CD4-positive, alpha-beta T cell (primary cell): Measurements from ENCODE around the gene GRIN2A. TPM values are rescaled to one million over a fixed set of nuclear protein-coding genes. Genes with fewer than 3 reads are reported as not detected.

Experiments used
- ATAC-seq: fragments of 200-7000 bp; cut with Tn5 transposase; one replicate; pipeline ENCODE4 v1.10.0; 2022; ENCODE audit warnings: mild to moderate bottlenecking; ENCODE audit not compliant: poor library complexity
- CTCF ChIA-PET: fragments of 350-600 bp; sonication (Branson Sonifier 250); formaldehyde crosslinking; loops from one replicate; lab custom pipeline; 2021; ENCODE audit warnings: antibody characterized with exemption, inconsistent platforms; lab: Charles Lee
- POLR2A ChIA-PET: fragments of 350-600 bp; sonication (Branson Sonifier 250); formaldehyde crosslinking; loops from one replicate; lab custom pipeline; 2021; ENCODE audit warnings: antibody characterized with exemption, inconsistent platforms; lab: Charles Lee
- DNase-seq, 14 experiments: peaks; one replicate each; pipeline ENCODE4 v3.0.0-alpha.2; 2013 to 2020; ENCODE audit warnings: mixed read lengths in 2 of 14
- H3K27ac ChIP-seq, 2 donors: one replicate each; pipeline versions ENCODE4 v1.5.1 to v1.7.0; 2013; ENCODE audit warnings: low read length in 2 of 2, low read depth in 1 of 2, mild to moderate bottlenecking in 1 of 2
- H3K27me3 ChIP-seq, 2 experiments: 1 replicate in 1 of 2; 2 replicates in 1 of 2; pipeline versions ENCODE4 v1.6.1 to v1.7.0; 2013; ENCODE audit warnings: low read length in 2 of 2, control low read depth in 1 of 2, mild to moderate bottlenecking in 1 of 2, moderate library complexity in 1 of 2; ENCODE audit not compliant: insufficient read depth in 2 of 2, control insufficient read depth in 1 of 2
- H3K36me3 ChIP-seq: one replicate; pipeline ENCODE4 v1.6.1; 2013; ENCODE audit warnings: low read length, control low read depth; ENCODE audit not compliant: insufficient read depth
- H3K4me1 ChIP-seq: one replicate; pipeline ENCODE4 v1.6.1; 2013; ENCODE audit warnings: low read length, control low read depth; ENCODE audit not compliant: insufficient read depth
- H3K4me3 ChIP-seq: one replicate; pipeline ENCODE4 v1.5.1; 2013; ENCODE audit warnings: mild to moderate bottlenecking, low read length, moderate library complexity
- H3K9me3 ChIP-seq, 2 experiments: 1 replicate in 1 of 2; 2 replicates in 1 of 2; pipeline versions ENCODE4 v1.6.1 to v1.7.0; 2013; ENCODE audit warnings: low read length in 2 of 2, mild to moderate bottlenecking in 2 of 2, control low read depth in 1 of 2, moderate library complexity in 1 of 2; ENCODE audit not compliant: control insufficient read depth in 1 of 2, insufficient read depth in 1 of 2
- H3K27ac Mint-ChIP-seq: one replicate; pipeline ENCODE4 v1.8.0; 2020; ENCODE audit warnings: mixed read lengths
- H3K27me3 Mint-ChIP-seq: one replicate; pipeline ENCODE4 v1.8.0; 2021; ENCODE audit warnings: mixed read lengths
- H3K36me3 Mint-ChIP-seq: one replicate; pipeline ENCODE4 v1.8.0; 2021; ENCODE audit warnings: low read depth, mixed read lengths
- H3K4me1 Mint-ChIP-seq: one replicate; pipeline ENCODE4 v1.8.0; 2021; ENCODE audit warnings: low read depth, mixed read lengths
- H3K4me3 Mint-ChIP-seq: one replicate; pipeline ENCODE4 v1.8.0; 2020; ENCODE audit warnings: mild to moderate bottlenecking, mixed read lengths
- H3K9me3 Mint-ChIP-seq: one replicate; pipeline ENCODE4 v1.8.0; 2020; ENCODE audit warnings: mixed read lengths
- CTCF ChIP-seq: fragments of 200-600 bp; IDR thresholded peaks from one replicate; pipeline ENCODE4 v1.8.0; 2022; ENCODE audit warnings: antibody characterized with exemption, mild to moderate bottlenecking
- intact Hi-C, 2 experiments: fragments of 100-400 bp; cut with DNase I in 1 of 2; cut with micrococcal nuclease in 1 of 2; formaldehyde crosslinking; loops; one replicate each; pipeline versions ENCODE4 v1.15.1 to v1.9.0; 2023 to 2025; cut with DNase I, micrococcal nuclease
- total RNA-seq, 174 experiments: library from RNA in 2 of 174; stranded (reverse) in 2 of 174; gene quantifications; one replicate each; pipeline ENCODE4 v1.2.3 and lab custom pipeline; 2021 to 2026

GRIN2A gene
- total RNA-seq, 2 experiments from 2014 or later, result not detected

- Mint-ChIP-seq H3K4me3 (no peak overlapping the region), H3K36me3 (no peaks in the 10 kb centered on the region), H3K9me3 (peaks cover 2% of the 10 kb centered on the region), H3K27ac (no peak overlapping the region), H3K4me1 (no peaks in the 10 kb centered on the region), H3K27me3 (no peaks in the 10 kb centered on the region)
- ATAC-seq (no peak), DNase-seq (no peak)
- no peaks in the 10 kb centered on the region for H3K36me3 ChIP-seq
- H3K27me3 ChIP-seq, result no peaks in the 10 kb centered on the region
- no peak overlapping the region for H3K27ac ChIP-seq
- H3K4me3 ChIP-seq, result no peak overlapping the region
- POLR2A ChIA-PET, result no interaction called here
- CTCF ChIA-PET, result no interaction called here
- no peak for TF ChIP-seq CTCF
- H3K9me3 ChIP-seq, result no peaks in the 10 kb centered on the region
- H3K4me1 ChIP-seq, result no peaks in the 10 kb centered on the region
- intact Hi-C loops, result no loop called here
Measured at GRCh38 chr16:9862327-9862726, 319.9 kb downstream of the GRIN2A start.

GRCh38 chr16:9860876-9861275, 321.4 kb downstream of the GRIN2A start:
- H3K27ac Mint-ChIP-seq, result no peak overlapping the region
- no peak overlapping the region for H3K4me3 Mint-ChIP-seq
- Histone ChIP-seq H3K27me3 (no peaks in the 10 kb centered on the region), H3K9me3 (no peaks in the 10 kb centered on the region), H3K27ac (no peak overlapping the region), H3K36me3 (no peaks in the 10 kb centered on the region), H3K4me3 (no peak overlapping the region), H3K4me1 (no peaks in the 10 kb centered on the region)
- TF ChIP-seq CTCF, result no peak
- ChIA-PET CTCF (no interaction called here), POLR2A (no interaction called here)
- no peaks in the 10 kb centered on the region for H3K27me3 Mint-ChIP-seq
- ATAC-seq (no peak), DNase-seq (no peak)
- H3K9me3 Mint-ChIP-seq, result peaks cover 2% of the 10 kb centered on the region
- H3K36me3 Mint-ChIP-seq, result no peaks in the 10 kb centered on the region
- intact Hi-C loops, result no loop called here
- no peaks in the 10 kb centered on the region for H3K4me1 Mint-ChIP-seq

- Mint-ChIP-seq H3K9me3 (peaks cover 2% of the 10 kb centered on the region), H3K27me3 (no peaks in the 10 kb centered on the region), H3K27ac (no peak overlapping the region), H3K4me3 (no peak overlapping the region), H3K36me3 (no peaks in the 10 kb centered on the region), H3K4me1 (no peaks in the 10 kb centered on the region)
- Histone ChIP-seq H3K9me3 (no peaks in the 10 kb centered on the region), H3K4me1 (no peaks in the 10 kb centered on the region), H3K27ac (no peak overlapping the region), H3K27me3 (no peaks in the 10 kb centered on the region), H3K36me3 (no peaks in the 10 kb centered on the region), H3K4me3 (no peak overlapping the region)
- ATAC-seq (no peak), DNase-seq (no peak)
- ChIA-PET POLR2A (no interaction called here), CTCF (no interaction called here)
- no peak for TF ChIP-seq CTCF
- intact Hi-C loops, result no loop called here
Measured at GRCh38 chr16:9859701-9860327, 322.4 kb downstream of the GRIN2A start.
